Breast epithelium (tissue), 4 donors: ENCODE measurements around the gene ZNF579. TPM values are rescaled to one million over a fixed set of nuclear protein-coding genes. Genes with fewer than 3 reads are reported as not detected.

ENCODE experiments used
- DNase-seq, 2 donors: peaks; one replicate each; pipeline ENCODE4 v3.0.0-alpha.2; 2019; ENCODE audit warnings: low spot score in 2 of 2
- H3K27ac ChIP-seq, 2 donors: fragments of 200-600 bp; sonication (generic) in 1 of 2; one replicate each; pipeline ENCODE4 v1.5.1; 2016 to 2019; ENCODE audit warnings: mild to moderate bottlenecking in 1 of 2
- H3K27me3 ChIP-seq, 2 donors: fragments of 200-600 bp; sonication (generic) in 1 of 2; one replicate each; pipeline versions ENCODE4 v1.5.1 to v1.6.0; 2017 to 2019; ENCODE audit warnings: control low read depth in 1 of 2, mild to moderate bottlenecking in 1 of 2
- H3K36me3 ChIP-seq: fragments of 200-600 bp; one replicate; pipeline ENCODE4 v1.5.1; 2019
- H3K4me1 ChIP-seq, 2 donors: fragments of 200-600 bp; sonication (generic); one replicate each; pipeline ENCODE4 v1.5.1; 2016 to 2019; ENCODE audit warnings: control low read depth in 1 of 2
- H3K4me3 ChIP-seq, 3 donors: fragments of 200-600 bp; sonication (generic); 1 replicate in 2 of 3; 2 replicates in 1 of 3; pipeline ENCODE4 v1.5.1; 2016 to 2019; ENCODE audit warnings: mild to moderate bottlenecking in 3 of 3, moderate library complexity in 2 of 3
- H3K9me3 ChIP-seq, 2 donors: fragments of 200-600 bp; sonication (generic) in 1 of 2; one replicate each; pipeline ENCODE4 v1.5.1; 2016 to 2019; ENCODE audit warnings: control low read depth in 1 of 2
- CTCF ChIP-seq, 3 donors: fragments of 450-650 bp; IDR thresholded peaks; one replicate each; pipeline ENCODE4 v1.5.1; 2016 to 2017; ENCODE audit warnings: antibody characterized with exemption in 3 of 3, mild to moderate bottlenecking in 3 of 3, moderate library complexity in 3 of 3
- POLR2A ChIP-seq: fragments of 450-650 bp; IDR thresholded peaks from one replicate; pipeline ENCODE4 v1.6.1; 2016; ENCODE audit warnings: antibody characterized with exemption, mild to moderate bottlenecking, moderate library complexity
- POLR2AphosphoS5 ChIP-seq, 3 donors: sonication (generic); formaldehyde crosslinking; IDR thresholded peaks; one replicate each; pipeline ENCODE4 v1.6.1; 2017; ENCODE audit warnings: antibody characterized with exemption in 3 of 3
- intact Hi-C: fragments of 100-400 bp; cut with DNase I; formaldehyde crosslinking; loops from one replicate; pipeline ENCODE4 v1.15.1; 2023; ENCODE audit warnings: low total_unique reads
- total RNA-seq, 3 donors: library from RNA; depleted of rRNA; stranded (reverse); fragments of >200 nt; gene quantifications; one replicate each; pipeline ENCODE4 v1.1.0, GENCODE V29; 2016

The ZNF579 gene
- total RNA-seq, 3 donors from 2014 or later, result 1.6 to 2.3 (median 1.6) TPM

GRCh38 chr19:55581823-55582223 lies 1.2 kb upstream of the ZNF579 start:
- peak overlapping the region in 2 of 3 donors; percentile 85 to 94 for H3K4me3 ChIP-seq
- H3K27ac ChIP-seq, result no peak overlapping the region
- intact Hi-C loops, result no loop called here
- peaks cover 0 to 4% of the 10 kb centered on the region in 2 donors for H3K9me3 ChIP-seq
- H3K4me1 ChIP-seq, result peaks cover 3 to 7% of the 10 kb centered on the region in 2 donors
- no peaks in the 10 kb centered on the region for H3K27me3 ChIP-seq
- H3K36me3 ChIP-seq, result peaks cover 13% of the 10 kb centered on the region
- TF ChIP-seq CTCF (IDR thresholded peaks at IDR 0.05) (no peak), POLR2AphosphoS5 (IDR thresholded peaks at IDR 0.05) (no peak), POLR2A (no peak)
- no peak for DNase-seq

GRCh38 chr19:55581145-55581822 lies 636 bp upstream of the ZNF579 start:
- intact Hi-C loops, result no loop called here
- TF ChIP-seq CTCF (IDR thresholded peaks at IDR 0.05) (no peak), POLR2AphosphoS5 (IDR thresholded peaks at IDR 0.05) (no peak), POLR2A (no peak)
- Histone ChIP-seq H3K27ac (peak overlapping the region; percentile 93 to 94), H3K9me3 (peaks cover 0 to 4% of the 10 kb centered on the region in 2 donors), H3K36me3 (peaks cover 13% of the 10 kb centered on the region), H3K27me3 (no peaks in the 10 kb centered on the region), H3K4me1 (peaks cover 3 to 7% of the 10 kb centered on the region in 2 donors), H3K4me3 (peak overlapping the region; percentile 85 to 94 (median 88))
- no peak for DNase-seq

DNA sequence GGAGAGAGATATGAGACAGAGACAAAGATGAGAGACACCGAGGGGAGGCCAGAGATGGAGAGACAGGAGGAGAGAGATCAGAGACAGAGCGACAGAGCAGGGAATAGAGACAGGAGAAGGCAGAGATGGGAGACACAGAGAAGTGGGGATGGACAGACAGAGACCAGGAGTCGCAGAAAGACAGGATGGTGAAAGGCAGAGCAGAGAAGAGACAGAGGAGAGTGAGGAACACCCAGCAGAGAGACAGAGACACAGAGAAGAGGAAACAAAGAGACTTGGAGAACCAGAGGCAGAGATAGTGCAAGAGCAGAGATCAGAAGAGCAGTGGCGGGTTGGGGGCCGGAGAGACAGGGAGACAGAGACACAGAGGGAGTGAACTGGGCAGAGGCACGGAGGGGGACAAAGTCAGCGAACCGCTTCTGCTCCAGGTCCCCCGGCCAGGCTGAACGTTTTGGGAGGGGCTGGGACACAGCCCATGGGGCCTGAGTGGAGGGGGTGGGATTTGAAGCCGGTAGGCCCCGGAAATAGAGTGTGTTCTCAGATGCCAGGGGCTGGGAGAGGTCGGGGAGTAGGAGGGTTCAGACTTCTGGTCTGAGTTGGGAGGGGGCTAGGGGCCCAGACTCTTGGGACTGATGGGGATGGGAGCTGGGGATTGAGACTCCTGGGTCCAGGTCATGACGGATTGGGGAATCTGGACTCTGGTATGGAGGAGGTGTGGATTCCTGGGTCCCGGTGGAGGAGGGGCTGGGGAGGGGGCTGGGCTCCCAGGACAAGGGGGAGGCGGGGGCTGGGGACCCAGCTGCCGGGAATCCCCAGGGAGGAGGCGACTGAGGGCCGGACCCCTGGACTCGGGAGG lies 654 bp downstream of the ZNF579 start:
- Histone ChIP-seq H3K4me1 (peaks cover 3 to 7% of the 10 kb centered on the region in 2 donors), H3K9me3 (peaks cover 0 to 4% of the 10 kb centered on the region in 2 donors), H3K4me3 (peak overlapping the region; percentile 85 to 94 (median 88)), H3K27me3 (no peaks in the 10 kb centered on the region), H3K27ac (peak overlapping the region; percentile 93 to 94), H3K36me3 (peaks cover 13% of the 10 kb centered on the region)
- intact Hi-C loops, result no loop called here
- no peak for TF ChIP-seq POLR2AphosphoS5 (IDR thresholded peaks at IDR 0.05)
- TF ChIP-seq CTCF (IDR thresholded peaks at IDR 0.05), result no peak
- no peak for TF ChIP-seq POLR2A
- DNase-seq, result no peak

DNA sequence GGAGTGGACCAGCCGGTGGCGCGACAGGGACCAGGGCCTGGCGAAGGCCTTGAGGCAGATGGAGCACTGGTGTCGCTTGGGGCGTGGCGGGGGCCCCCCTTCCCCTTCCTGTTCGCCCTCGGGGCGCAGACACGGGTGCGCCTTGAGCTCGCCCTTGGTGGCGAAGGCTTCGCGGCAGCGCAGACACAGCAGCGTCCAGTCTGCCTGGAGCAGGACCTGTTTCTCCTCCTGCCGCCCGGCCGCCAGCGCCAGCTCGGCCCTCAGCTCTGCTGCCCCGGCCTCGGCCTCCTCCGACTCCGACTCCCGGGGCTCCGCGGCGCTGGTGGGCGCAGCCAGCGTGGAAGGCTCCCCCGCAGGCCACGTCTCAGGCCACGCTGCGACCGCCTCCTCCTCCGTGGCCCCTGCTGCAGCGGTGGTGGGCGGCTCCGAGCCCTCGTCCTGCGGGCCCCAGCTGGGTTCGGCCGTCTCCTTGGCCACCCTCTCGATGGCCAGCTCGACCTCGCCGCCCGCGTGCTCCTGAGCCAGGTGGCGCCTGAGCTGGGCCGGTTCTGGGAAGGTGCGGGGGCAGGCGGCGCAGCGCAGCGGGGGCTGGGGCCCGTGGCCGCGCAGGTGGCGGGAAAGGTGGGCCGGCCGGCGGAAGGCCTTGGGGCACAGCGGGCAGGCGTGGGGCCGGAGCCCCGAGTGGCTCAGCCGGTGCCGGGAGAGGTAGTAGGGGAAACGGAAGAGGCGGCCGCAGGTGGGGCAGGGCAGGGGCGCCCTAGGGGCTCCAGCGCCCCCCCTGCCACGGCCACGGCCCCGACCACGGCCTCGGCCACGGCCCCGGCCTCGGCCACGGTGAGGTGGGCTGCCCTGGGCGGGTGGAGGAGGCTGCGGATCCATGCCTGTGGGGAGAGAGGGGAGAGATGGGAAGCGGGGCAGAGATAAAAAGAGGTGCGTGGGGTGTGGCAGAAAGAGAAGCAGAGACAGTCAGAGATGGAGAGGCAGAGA lies 1.6 kb downstream of the ZNF579 start:
- intact Hi-C loops, result no loop called here

More for the DNA sequence above, 1.6 kb downstream of the ZNF579 start:
- H3K36me3 ChIP-seq, result peaks cover 13% of the 10 kb centered on the region
- peaks cover 3 to 7% of the 10 kb centered on the region in 2 donors for H3K4me1 ChIP-seq
- TF ChIP-seq CTCF (IDR thresholded peaks at IDR 0.05) (no peak), POLR2A (no peak), POLR2AphosphoS5 (IDR thresholded peaks at IDR 0.05) (no peak)
- no peak overlapping the region for H3K27ac ChIP-seq
- H3K4me3 ChIP-seq, result peak overlapping the region; percentile 85 to 94 (median 88)
- peaks cover 0 to 4% of the 10 kb centered on the region in 2 donors for H3K9me3 ChIP-seq
- no peaks in the 10 kb centered on the region for H3K27me3 ChIP-seq
- no peak for DNase-seq
